Endothelial cell of umbilical vein (primary cell): ENCODE measurements around the gene TCERG1L. TPM values are rescaled to one million over a fixed set of nuclear protein-coding genes. Genes with fewer than 3 reads are reported as not detected.

ENCODE experiments used
- BruUV-seq: library from RNA; stranded (reverse); fragments of 400-500 nt; replicated peaks from 2 replicates; lab custom pipeline; 2021; lab: Mats Ljungman, UMichigan
- CTCF ChIA-PET: fragments of 300-600, 350-600 bp; sonication (Branson Sonifier 250); formaldehyde crosslinking; loops from one replicate; lab custom pipeline; 2021; ENCODE audit warnings: antibody characterized with exemption, inconsistent platforms; lab: Charles Lee
- POLR2A ChIA-PET: fragments of 300-600, 350-600 bp; sonication (Branson Sonifier 250); formaldehyde crosslinking; loops from one replicate; lab custom pipeline; 2021; ENCODE audit warnings: antibody characterized with exemption, inconsistent platforms; lab: Charles Lee
- DNase-seq: peaks from one replicate; pipeline ENCODE4 v3.0.0-alpha.2; 2011; ENCODE audit warnings: low read depth, low spot score
- FAIRE-seq: peaks from 2 replicates; lab custom pipeline; 2011; peaks lifted over from hg19 to GRCh38; lab: Jason Lieb, UNC
- H2AFZ ChIP-seq: 2 replicates; pipeline ENCODE4 v1.6.0; 2012; ENCODE audit warnings: low read depth, low read length, control low read depth, inconsistent platforms
- H3K27ac ChIP-seq: 2 replicates; pipeline ENCODE4 v1.5.1; 2011; ENCODE audit warnings: low read depth, mild to moderate bottlenecking, control low read depth, low read length, moderate library complexity; ENCODE audit not compliant: insufficient read depth
- H3K27me3 ChIP-seq, 2 experiments: 2 replicates each; pipeline versions ENCODE4 v1.6.0 to v1.6.1; 2011; ENCODE audit warnings: low read length in 2 of 2, mixed read lengths in 1 of 2; ENCODE audit not compliant: control insufficient read depth in 2 of 2, insufficient read depth in 2 of 2
- H3K36me3 ChIP-seq, 2 experiments: 2 replicates in 1 of 2; 3 replicates in 1 of 2; pipeline ENCODE4 v1.5.1; 2011; ENCODE audit warnings: low read length in 2 of 2, mild to moderate bottlenecking in 1 of 2, moderate library complexity in 1 of 2; ENCODE audit not compliant: control insufficient read depth in 2 of 2, insufficient read depth in 2 of 2; ENCODE audit errors: extremely low read depth in 1 of 2
- H3K4me1 ChIP-seq: 3 replicates; pipeline ENCODE4 v1.5.1; 2011; ENCODE audit warnings: mild to moderate bottlenecking, low read length; ENCODE audit not compliant: control insufficient read depth, insufficient read depth; ENCODE audit errors: extremely low read depth
- H3K4me2 ChIP-seq: 2 replicates; pipeline ENCODE4 v1.6.1; 2011; ENCODE audit warnings: low read length, control low read depth, mixed read lengths; ENCODE audit not compliant: insufficient read depth
- H3K4me3 ChIP-seq, 3 experiments: fragments of 200-600 bp in 1 of 3; sonication (generic), shearing (Covaris generic) in 1 of 3; replicated peaks in 1 of 3; 2 replicates each; pipeline ENCODE4 v1.5.1; 2011 to 2016; ENCODE audit warnings: control low read depth in 3 of 3, low read length in 3 of 3, mild to moderate bottlenecking in 2 of 3, inconsistent platforms in 1 of 3, low read depth in 1 of 3, moderate library complexity in 1 of 3; ENCODE audit not compliant: insufficient read depth in 1 of 3
- H3K79me2 ChIP-seq: 2 replicates; pipeline ENCODE4 v1.6.0; 2012; ENCODE audit warnings: low read length, inconsistent platforms; ENCODE audit not compliant: control insufficient read depth, insufficient read depth
- H3K9ac ChIP-seq: replicated peaks from 2 replicates; pipeline ENCODE3; 2011; ENCODE audit warnings: low read length, control low read depth; ENCODE audit not compliant: insufficient read depth; ENCODE audit errors: extremely low read depth
- H3K9me1 ChIP-seq: replicated peaks from 3 replicates; pipeline ENCODE4 v1.6.0; 2011; ENCODE audit warnings: mild to moderate bottlenecking, low read length; ENCODE audit not compliant: control insufficient read depth, insufficient read depth; ENCODE audit errors: extremely low read depth
- H3K9me3 ChIP-seq: replicated peaks from 2 replicates; pipeline ENCODE4 v1.5.1; 2012; ENCODE audit warnings: low read length, inconsistent platforms; ENCODE audit not compliant: control insufficient read depth, insufficient read depth
- H4K20me1 ChIP-seq: replicated peaks from 2 replicates; pipeline ENCODE3; 2011; ENCODE audit warnings: mild to moderate bottlenecking, low read length; ENCODE audit not compliant: control insufficient read depth, insufficient read depth; ENCODE audit errors: extremely low read depth
- EZH2 ChIP-seq: IDR thresholded peaks from 2 replicates; pipeline ENCODE4 v1.6.1; 2012; ENCODE audit warnings: borderline replicate concordance, low read depth, mild to moderate bottlenecking, moderate library complexity, low read length, inconsistent platforms; ENCODE audit not compliant: severe bottlenecking
- FOS ChIP-seq: IDR thresholded peaks from 2 replicates; pipeline ENCODE4 v1.6.1; 2011; ENCODE audit warnings: mild to moderate bottlenecking, low read length, moderate library complexity, borderline replicate concordance; ENCODE audit not compliant: insufficient read depth
- GATA2 ChIP-seq: IDR thresholded peaks from 2 replicates; pipeline ENCODE4 v1.7.0; 2011; ENCODE audit warnings: low read depth, mild to moderate bottlenecking, moderate library complexity, mixed read lengths, low read length; ENCODE audit not compliant: insufficient read length, insufficient read depth
- JUN ChIP-seq: IDR thresholded peaks from 2 replicates; pipeline ENCODE4 v1.6.1; 2011; ENCODE audit warnings: borderline replicate concordance, low read depth; ENCODE audit not compliant: insufficient read length, insufficient read depth
- MYC ChIP-seq: IDR thresholded peaks from one replicate; pipeline ENCODE4 v1.6.1; 2011; ENCODE audit warnings: mild to moderate bottlenecking, low read depth, low read length
- POLR2A ChIP-seq: IDR thresholded peaks from 2 replicates; pipeline ENCODE4 v1.6.1; 2012; ENCODE audit warnings: low read depth, mild to moderate bottlenecking, control low read depth, low read length
- POLR2AphosphoS5 ChIP-seq: IDR thresholded peaks from 2 replicates; pipeline ENCODE4 v1.6.1; 2012; ENCODE audit warnings: low read depth, mild to moderate bottlenecking, control low read depth, low read length, moderate library complexity; ENCODE audit not compliant: insufficient read depth
- dilution Hi-C: fragments of 300-500 bp; cut with MboI; formaldehyde crosslinking; loops from one replicate; pipeline ENCODE4 v1.15.0; 2019; ENCODE audit warnings: low sequenced_read_pairs; ENCODE audit not compliant: extremely low pct_ligation_motif_present
- intact Hi-C: fragments of 100-400 bp; cut with micrococcal nuclease; formaldehyde crosslinking; loops from one replicate; pipeline ENCODE4 v1.10.0; 2022
- polyA plus RNA-seq, 4 experiments: library from polyadenylated mRNA; depleted of rRNA in 3 of 4; stranded (reverse) in 3 of 4; unstranded in 1 of 4; fragments of >200 nt; gene quantifications; 2 replicates each; pipeline versions ENCODE4 v1.2.1 to v1.2.3, GENCODE V29; 2011 to 2012; ENCODE audit warnings: missing spikeins in 1 of 4
- total RNA-seq: library from RNA; stranded (reverse); gene quantifications from 2 replicates; pipeline ENCODE4 v1.2.3, GENCODE V29; 2021
- TF ChIP-seq, protein P1 (sequence below): IDR thresholded peaks from 2 replicates; pipeline ENCODE4 v1.6.1; 2011; ENCODE audit not compliant: insufficient read depth, insufficient read length
- TF ChIP-seq, protein P2 (sequence below), 2 donors: IDR thresholded peaks; 1 replicate in 1 of 2; 2 replicates in 1 of 2; pipeline ENCODE4 v1.5.1; 2011; ENCODE audit warnings: low read length in 2 of 2, mild to moderate bottlenecking in 2 of 2, moderate library complexity in 2 of 2, control low read depth in 1 of 2, inconsistent platforms in 1 of 2, low read depth in 1 of 2; ENCODE audit not compliant: insufficient read depth in 1 of 2; ENCODE audit errors: extremely low read depth in 1 of 2

The TCERG1L gene
- total and polyA plus RNA-seq, 2 donors (not counting 3 experiments of a cell fraction or from before 2014, with no cell fraction given): not detected

DNA sequence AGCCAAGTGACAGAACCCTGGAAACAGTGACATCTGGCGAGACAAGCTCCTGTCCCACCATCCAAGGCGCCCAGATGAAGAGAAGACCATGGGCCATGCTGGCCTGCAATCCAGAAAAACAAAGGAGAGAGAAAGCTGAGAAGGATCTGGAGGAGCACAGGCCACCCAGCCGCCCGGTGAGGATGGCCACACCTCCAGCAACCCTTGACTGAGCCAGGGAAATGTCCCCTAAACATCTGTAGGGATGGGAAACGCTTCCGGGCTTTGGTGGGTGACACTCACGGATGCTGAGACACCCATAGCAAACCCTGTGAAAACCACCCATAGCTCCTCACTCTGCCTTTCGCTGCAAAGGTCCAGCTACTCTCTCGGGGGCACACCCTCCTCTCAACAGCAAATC lies 32.0 kb downstream of the TCERG1L start:
- Histone ChIP-seq H2AFZ (no peak overlapping the region), H3K27ac (no peak overlapping the region), H3K79me2 (no peaks in the 10 kb centered on the region), H3K27me3 (no peaks in the 10 kb centered on the region), H3K9me1 (no peaks in the 10 kb centered on the region), H3K4me2 (no peak overlapping the region), H3K4me3 (no peak overlapping the region), H4K20me1 (no peaks in the 10 kb centered on the region), H3K36me3 (no peaks in the 10 kb centered on the region), H3K9ac (no peak overlapping the region), H3K9me3 (peaks cover 6% of the 10 kb centered on the region), H3K4me1 (no peaks in the 10 kb centered on the region)
- DNase-seq (no peak), FAIRE-seq (no peak)
- no peak for TF ChIP-seq GATA2
- TF ChIP-seq FOS: no peak
- TF ChIP-seq EZH2: no peak
- no peak for TF ChIP-seq POLR2A
- no peak for TF ChIP-seq JUN
- TF ChIP-seq, protein P1, sequence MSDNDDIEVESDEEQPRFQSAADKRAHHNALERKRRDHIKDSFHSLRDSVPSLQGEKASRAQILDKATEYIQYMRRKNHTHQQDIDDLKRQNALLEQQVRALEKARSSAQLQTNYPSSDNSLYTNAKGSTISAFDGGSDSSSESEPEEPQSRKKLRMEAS: no peak
- no peak for TF ChIP-seq MYC
- TF ChIP-seq, protein P2, sequence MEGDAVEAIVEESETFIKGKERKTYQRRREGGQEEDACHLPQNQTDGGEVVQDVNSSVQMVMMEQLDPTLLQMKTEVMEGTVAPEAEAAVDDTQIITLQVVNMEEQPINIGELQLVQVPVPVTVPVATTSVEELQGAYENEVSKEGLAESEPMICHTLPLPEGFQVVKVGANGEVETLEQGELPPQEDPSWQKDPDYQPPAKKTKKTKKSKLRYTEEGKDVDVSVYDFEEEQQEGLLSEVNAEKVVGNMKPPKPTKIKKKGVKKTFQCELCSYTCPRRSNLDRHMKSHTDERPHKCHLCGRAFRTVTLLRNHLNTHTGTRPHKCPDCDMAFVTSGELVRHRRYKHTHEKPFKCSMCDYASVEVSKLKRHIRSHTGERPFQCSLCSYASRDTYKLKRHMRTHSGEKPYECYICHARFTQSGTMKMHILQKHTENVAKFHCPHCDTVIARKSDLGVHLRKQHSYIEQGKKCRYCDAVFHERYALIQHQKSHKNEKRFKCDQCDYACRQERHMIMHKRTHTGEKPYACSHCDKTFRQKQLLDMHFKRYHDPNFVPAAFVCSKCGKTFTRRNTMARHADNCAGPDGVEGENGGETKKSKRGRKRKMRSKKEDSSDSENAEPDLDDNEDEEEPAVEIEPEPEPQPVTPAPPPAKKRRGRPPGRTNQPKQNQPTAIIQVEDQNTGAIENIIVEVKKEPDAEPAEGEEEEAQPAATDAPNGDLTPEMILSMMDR (IDR thresholded peaks at IDR 0.05; ENCODE audit: extremely low read depth in 1 of 2, insufficient read depth in 1 of 2, low read depth in 1 of 2, low read length in 2 of 2): no peak
- TF ChIP-seq POLR2AphosphoS5: no peak
- BruUV-seq: no TSS peak
- ChIA-PET CTCF (no interaction called here), POLR2A (no interaction called here)
- dilution Hi-C loops (no loop called here), intact Hi-C loops (no loop called here)
